Subcutaneous adipose tissue (tissue), 4 donors: ENCODE results near the gene TAS2R5. TPM values are rescaled to one million over a fixed set of nuclear protein-coding genes. Genes with fewer than 3 reads are reported as not detected.

Experiments used
- total RNA-seq, 4 donors: library from RNA; depleted of rRNA; stranded (reverse); fragments of >200 nt; gene quantifications; one replicate each; pipeline ENCODE4 v1.1.0, GENCODE V29; 2016
- TF ChIP-seq, protein P1 (sequence below): fragments of 450-650 bp; IDR thresholded peaks from one replicate; pipeline ENCODE4 v1.5.1; 2016; ENCODE audit warnings: low read depth, mild to moderate bottlenecking, control low read depth, antibody characterized with exemption, moderate library complexity

TAS2R5 gene
- total RNA-seq, 4 donors from 2014 or later: 2.0 to 4.1 (median 3.4) TPM

DNA sequence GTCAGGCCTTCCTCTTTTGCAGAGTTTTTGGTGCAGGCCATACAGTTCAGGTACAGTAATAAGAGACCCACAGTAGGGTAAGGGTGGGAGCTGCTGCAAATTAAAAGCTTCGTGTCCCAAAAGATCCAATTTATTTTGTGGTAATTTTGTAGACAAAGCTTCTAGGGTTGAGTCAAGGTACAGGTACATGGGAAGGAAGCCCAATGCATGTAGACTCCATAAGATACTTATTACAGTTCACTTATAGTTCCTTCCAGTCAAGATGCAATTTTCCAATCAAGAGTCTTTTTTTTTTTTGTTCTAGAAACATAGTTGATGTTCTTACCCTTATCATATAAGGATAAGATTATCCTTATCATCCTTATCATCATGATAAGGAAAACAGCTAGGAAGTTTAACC is 13.6 kb upstream of the TAS2R5 start, which contains the start of gene TAS2R4:
Gene TAS2R4 (plus strand): TSS at position 301 of the 400 bp plus-strand sequence. CDS start 1,815 bp downstream, outside the sequence.
- TF ChIP-seq, protein P1, sequence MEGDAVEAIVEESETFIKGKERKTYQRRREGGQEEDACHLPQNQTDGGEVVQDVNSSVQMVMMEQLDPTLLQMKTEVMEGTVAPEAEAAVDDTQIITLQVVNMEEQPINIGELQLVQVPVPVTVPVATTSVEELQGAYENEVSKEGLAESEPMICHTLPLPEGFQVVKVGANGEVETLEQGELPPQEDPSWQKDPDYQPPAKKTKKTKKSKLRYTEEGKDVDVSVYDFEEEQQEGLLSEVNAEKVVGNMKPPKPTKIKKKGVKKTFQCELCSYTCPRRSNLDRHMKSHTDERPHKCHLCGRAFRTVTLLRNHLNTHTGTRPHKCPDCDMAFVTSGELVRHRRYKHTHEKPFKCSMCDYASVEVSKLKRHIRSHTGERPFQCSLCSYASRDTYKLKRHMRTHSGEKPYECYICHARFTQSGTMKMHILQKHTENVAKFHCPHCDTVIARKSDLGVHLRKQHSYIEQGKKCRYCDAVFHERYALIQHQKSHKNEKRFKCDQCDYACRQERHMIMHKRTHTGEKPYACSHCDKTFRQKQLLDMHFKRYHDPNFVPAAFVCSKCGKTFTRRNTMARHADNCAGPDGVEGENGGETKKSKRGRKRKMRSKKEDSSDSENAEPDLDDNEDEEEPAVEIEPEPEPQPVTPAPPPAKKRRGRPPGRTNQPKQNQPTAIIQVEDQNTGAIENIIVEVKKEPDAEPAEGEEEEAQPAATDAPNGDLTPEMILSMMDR: no peak

GRCh38 chr7:141785706-141786552 is 4.1 kb upstream of the TAS2R5 start:
- TF ChIP-seq, protein P1: no peak

GRCh38 chr7:141788296-141788695 is 1.7 kb upstream of the TAS2R5 start:
- TF ChIP-seq, protein P1: no peak

DNA sequence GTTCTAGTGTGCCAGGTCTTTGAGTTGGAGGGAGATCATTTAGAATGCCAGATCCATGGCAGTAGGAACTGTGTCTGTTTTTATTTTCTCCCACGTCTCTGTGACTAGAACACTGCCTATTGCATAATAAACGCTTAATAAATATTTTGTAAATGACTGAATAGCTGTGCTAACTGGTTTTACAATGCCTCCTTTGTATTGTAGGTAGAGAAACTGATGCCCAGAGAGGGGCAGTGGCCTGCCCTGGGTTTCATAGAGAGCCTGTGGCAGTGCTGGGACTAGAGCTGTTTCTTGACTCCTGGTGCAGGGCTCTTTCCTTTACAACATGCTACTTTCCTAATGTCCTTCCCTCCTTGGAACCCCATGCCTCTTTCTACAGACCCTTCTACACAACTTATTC is 2.5 kb downstream of the TAS2R5 start:
- TF ChIP-seq, protein P1: no peak

GRCh38 chr7:141820067-141820466 is 30.1 kb downstream of the TAS2R5 start:
- TF ChIP-seq, protein P1: no peak

- TF ChIP-seq, protein P1: no peak
These were observed 47.7 kb downstream of the TAS2R5 start for GRCh38 chr7:141837683-141838082.

DNA sequence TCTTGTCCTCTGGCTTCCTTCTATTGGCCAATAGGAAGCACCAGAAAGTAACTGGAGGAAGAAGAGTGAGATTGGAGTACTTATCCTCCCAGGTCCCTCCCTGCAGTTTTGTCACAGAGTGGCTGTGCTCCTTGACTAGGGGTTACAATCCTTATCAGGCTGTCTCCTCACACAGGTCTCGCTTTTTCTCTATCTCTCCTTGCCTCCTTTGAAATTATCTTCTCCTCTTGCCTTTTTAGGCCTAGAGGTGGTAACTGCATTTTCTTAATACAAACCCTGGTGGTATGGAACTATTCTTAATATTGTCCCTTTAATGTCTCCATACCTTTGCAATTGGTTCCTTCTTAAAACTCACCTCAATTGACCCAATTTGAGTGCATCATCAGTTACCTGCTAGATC is 48.6 kb downstream of the TAS2R5 start:
- TF ChIP-seq, protein P1: no peak
